ENCODE results near the gene ATP2C2.

Gene ATP2C2

DNA sequence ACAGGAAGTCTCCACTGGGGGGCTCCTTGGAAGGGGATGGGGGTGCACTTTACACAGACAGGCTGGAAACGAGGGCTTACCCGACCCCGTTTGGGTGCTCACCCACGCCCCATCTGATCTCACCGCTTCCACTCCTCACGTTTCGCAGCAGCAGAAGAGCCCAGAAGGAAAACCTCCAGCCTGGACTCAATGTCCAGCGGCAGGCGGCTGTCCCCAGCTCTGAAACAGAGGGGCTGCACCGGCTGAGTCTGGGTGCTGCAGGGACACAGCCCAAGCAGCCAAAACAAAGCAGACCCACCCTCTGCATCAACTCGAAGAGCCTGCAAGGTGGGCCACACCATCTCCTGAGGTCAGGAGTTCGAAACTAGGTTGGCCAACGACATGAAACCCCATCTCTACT is 132.2 kb downstream of the ATP2C2 start:
- H3K4me1 ChIP-seq (ENCODE audit: insufficient read depth, low read length) = peaks cover 5% of the 10 kb centered on the region; the same call in 1 of the 2 replicates
- no peak overlapping the region for H3K27ac ChIP-seq (ENCODE audit: low read length)
- H3K9ac ChIP-seq (ENCODE audit: low read depth, low read length) = no peak overlapping the region
- H3K4me3 ChIP-seq (ENCODE audit: low read length) = no peak overlapping the region
- H3K27me3 ChIP-seq (ENCODE audit: insufficient read depth, low read length) = no peaks in the 10 kb centered on the region
- H3K36me3 ChIP-seq (ENCODE audit: insufficient read depth, low read depth, low read length) = peaks cover 26% of the 10 kb centered on the region
- H3K9me3 ChIP-seq (ENCODE audit: insufficient read depth, low read depth, low read length) = no peaks in the 10 kb centered on the region

DNA sequence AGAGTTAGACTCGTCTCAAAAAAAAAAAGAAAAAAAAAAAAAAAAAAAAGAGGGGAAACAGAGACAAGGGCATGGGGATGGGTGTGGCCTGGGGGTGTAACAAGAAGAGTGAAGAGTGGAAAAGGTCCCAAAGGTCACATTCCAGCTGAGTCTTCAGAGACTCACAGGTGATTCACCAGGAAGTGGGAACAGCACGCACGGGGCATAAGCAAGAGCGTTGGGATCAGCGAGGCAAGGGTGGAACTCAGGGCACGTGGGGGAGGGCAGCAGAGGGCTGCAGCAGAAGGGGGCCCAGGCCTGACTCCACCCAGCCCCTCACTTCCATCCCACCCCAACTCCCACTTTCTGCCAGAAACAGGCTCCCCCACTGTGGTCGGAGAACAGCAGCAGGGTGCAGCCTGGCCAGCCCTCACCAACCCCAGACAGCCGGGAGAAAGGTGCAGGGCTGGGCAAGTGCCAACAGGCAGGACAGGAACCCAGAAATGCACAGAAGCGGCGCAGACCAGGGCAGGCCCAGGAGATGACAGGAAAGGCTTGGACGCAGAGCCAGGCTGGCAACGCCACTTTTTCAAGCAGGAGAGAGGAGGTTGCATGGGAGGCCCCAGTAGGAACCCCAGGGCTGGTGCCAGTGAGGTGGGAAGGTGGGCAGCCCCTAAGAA is 132.9 kb downstream of the ATP2C2 start:
- Histone ChIP-seq H3K4me3 (ENCODE audit: low read length) (no peak overlapping the region), H3K4me1 (ENCODE audit: insufficient read depth, low read length) (peaks cover 5% of the 10 kb centered on the region; the same call in 1 of the 2 replicates), H3K9ac (ENCODE audit: low read depth, low read length) (no peak overlapping the region), H3K27me3 (ENCODE audit: insufficient read depth, low read length) (no peaks in the 10 kb centered on the region), H3K36me3 (ENCODE audit: insufficient read depth, low read depth, low read length) (peaks cover 19% of the 10 kb centered on the region), H3K9me3 (ENCODE audit: insufficient read depth, low read depth, low read length) (no peaks in the 10 kb centered on the region), H3K27ac (ENCODE audit: low read length) (no peak overlapping the region)

DNA sequence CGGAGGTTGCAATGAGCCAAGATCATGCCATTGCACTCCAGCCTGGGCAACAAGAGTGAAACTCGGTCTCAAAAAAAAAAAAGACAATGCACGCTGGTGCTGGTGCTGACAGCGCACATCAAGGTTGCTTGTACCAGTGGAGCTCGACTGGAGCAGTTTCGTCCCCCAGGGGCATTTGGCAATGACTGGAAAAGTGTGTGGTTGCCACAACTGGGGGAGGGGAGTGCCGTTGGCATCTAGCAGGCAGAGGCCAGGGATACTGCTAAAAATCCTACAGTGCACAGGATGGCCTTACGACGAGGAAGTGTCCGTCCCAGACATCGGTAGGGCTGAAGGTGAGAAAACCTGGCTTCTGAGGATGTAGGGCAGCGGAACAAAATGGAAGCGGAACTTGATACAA is 133.7 kb downstream of the ATP2C2 start:
- Histone ChIP-seq H3K9me3 (ENCODE audit: insufficient read depth, low read depth, low read length) (no peaks in the 10 kb centered on the region), H3K9ac (ENCODE audit: low read depth, low read length) (no peak overlapping the region), H3K4me1 (ENCODE audit: insufficient read depth, low read length) (peaks cover 5% of the 10 kb centered on the region; the same call in 1 of the 2 replicates), H3K4me3 (ENCODE audit: low read length) (no peak overlapping the region), H3K27ac (ENCODE audit: low read length) (no peak overlapping the region), H3K27me3 (ENCODE audit: insufficient read depth, low read length) (no peaks in the 10 kb centered on the region), H3K36me3 (ENCODE audit: insufficient read depth, low read depth, low read length) (peaks cover 10% of the 10 kb centered on the region)

- H3K9ac ChIP-seq (ENCODE audit: low read depth, low read length) = no peak overlapping the region
- H3K27ac ChIP-seq (ENCODE audit: low read length) = no peak overlapping the region
- H3K36me3 ChIP-seq (ENCODE audit: insufficient read depth, low read depth, low read length) = peaks cover 5% of the 10 kb centered on the region
These were observed 134.2 kb downstream of the ATP2C2 start for GRCh38 chr16:84502581-84502980.

GRCh38 chr16:84503751-84504395 is 135.5 kb downstream of the ATP2C2 start:
- Histone ChIP-seq H3K27me3 (ENCODE audit: insufficient read depth, low read length) (no peaks in the 10 kb centered on the region), H3K4me3 (ENCODE audit: low read length) (peak overlapping the region; percentile 93), H3K36me3 (ENCODE audit: insufficient read depth, low read depth, low read length) (no peaks in the 10 kb centered on the region), H3K9ac (ENCODE audit: low read depth, low read length) (peak overlapping the region; percentile 80), H3K4me1 (ENCODE audit: insufficient read depth, low read length) (peaks cover 5% of the 10 kb centered on the region; the same call in 1 of the 2 replicates), H3K9me3 (ENCODE audit: insufficient read depth, low read depth, low read length) (no peaks in the 10 kb centered on the region), H3K27ac (ENCODE audit: low read length) (no peak overlapping the region)

More at GRCh38 chr16:84502581-84502980, 134.2 kb downstream of the ATP2C2 start:
- no peaks in the 10 kb centered on the region for H3K27me3 ChIP-seq (ENCODE audit: insufficient read depth, low read length)
- H3K4me1 ChIP-seq (ENCODE audit: insufficient read depth, low read length) = peaks cover 5% of the 10 kb centered on the region; the same call in 1 of the 2 replicates
- no peak overlapping the region for H3K4me3 ChIP-seq (ENCODE audit: low read length)
- H3K9me3 ChIP-seq (ENCODE audit: insufficient read depth, low read depth, low read length) = no peaks in the 10 kb centered on the region

GRCh38 chr16:84504420-84505248 is 136.3 kb downstream of the ATP2C2 start, which contains the start of gene MEAK7:
MEAK7 (minus strand) TSS chr16:84504659; CDS start chr16:84498086, 6,573 bp downstream.
- Histone ChIP-seq H3K4me1 (ENCODE audit: insufficient read depth, low read length) (peaks cover 9% of the 10 kb centered on the region; the same call in 1 of the 2 replicates), H3K4me3 (ENCODE audit: low read length) (peak within 1 kb of the TSS; percentile 93), H3K36me3 (ENCODE audit: insufficient read depth, low read depth, low read length) (no peaks in the 10 kb centered on the region), H3K27me3 (ENCODE audit: insufficient read depth, low read length) (no peaks in the 10 kb centered on the region), H3K9me3 (ENCODE audit: insufficient read depth, low read depth, low read length) (no peaks in the 10 kb centered on the region), H3K9ac (ENCODE audit: low read depth, low read length) (peak within 1 kb of the TSS; percentile 80), H3K27ac (ENCODE audit: low read length) (no peak within 1 kb of the TSS)

DNA sequence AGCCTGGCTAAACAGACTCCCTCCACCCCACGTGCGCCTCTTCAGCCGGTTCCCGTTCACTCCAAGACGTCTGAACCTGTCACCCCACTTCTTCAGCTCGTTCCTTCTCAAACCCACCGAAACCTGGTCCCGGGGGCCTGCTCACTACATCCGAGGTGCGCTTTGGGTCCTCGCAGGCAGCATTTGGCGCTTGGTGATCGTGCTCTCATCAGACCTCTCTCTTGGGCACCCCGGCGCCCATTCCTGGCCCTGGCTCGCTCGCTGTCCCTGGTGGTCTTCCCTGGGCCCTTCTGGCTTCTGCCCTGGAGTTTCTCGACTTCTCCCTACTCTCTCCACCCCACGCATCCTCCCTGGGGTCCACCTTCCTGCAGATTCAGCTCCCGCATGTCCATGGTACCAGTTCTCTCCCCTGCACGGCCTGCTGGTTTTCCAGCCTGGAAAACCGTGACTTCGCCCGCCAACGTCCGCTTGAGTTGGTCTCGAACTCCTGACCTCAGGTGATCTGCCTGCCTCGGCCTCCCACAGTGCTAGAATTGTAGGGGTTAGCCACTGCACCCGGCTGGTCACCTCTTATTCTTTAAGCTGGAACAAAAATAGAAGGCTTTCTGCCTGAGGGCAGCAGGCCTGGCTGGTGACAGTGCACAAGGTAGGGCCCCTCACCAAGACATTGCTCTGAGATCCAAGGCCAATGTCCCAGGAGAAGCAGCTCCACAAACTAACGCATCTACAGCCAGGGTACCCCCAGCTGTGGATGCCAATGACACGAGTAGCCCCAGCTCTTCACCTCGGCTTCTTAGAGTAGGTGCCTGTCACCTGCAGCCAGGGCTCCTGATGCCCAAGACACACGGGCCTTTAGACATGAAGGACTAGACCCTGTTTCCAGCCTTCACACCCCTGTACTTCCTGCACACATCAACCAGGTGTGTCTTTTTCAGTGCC is 137.2 kb downstream of the ATP2C2 start:
- Histone ChIP-seq H3K27me3 (ENCODE audit: insufficient read depth, low read length) (no peaks in the 10 kb centered on the region), H3K4me3 (ENCODE audit: low read length) (peak overlapping the region; percentile 93; the same call in 1 of the 2 replicates), H3K9me3 (ENCODE audit: insufficient read depth, low read depth, low read length) (no peaks in the 10 kb centered on the region), H3K9ac (ENCODE audit: low read depth, low read length) (peak overlapping the region; percentile 58; the same call in 1 of the 2 replicates), H3K4me1 (ENCODE audit: insufficient read depth, low read length) (peaks cover 10% of the 10 kb centered on the region; the same call in 1 of the 2 replicates), H3K27ac (ENCODE audit: low read length) (no peak overlapping the region), H3K36me3 (ENCODE audit: insufficient read depth, low read depth, low read length) (no peaks in the 10 kb centered on the region)

DNA sequence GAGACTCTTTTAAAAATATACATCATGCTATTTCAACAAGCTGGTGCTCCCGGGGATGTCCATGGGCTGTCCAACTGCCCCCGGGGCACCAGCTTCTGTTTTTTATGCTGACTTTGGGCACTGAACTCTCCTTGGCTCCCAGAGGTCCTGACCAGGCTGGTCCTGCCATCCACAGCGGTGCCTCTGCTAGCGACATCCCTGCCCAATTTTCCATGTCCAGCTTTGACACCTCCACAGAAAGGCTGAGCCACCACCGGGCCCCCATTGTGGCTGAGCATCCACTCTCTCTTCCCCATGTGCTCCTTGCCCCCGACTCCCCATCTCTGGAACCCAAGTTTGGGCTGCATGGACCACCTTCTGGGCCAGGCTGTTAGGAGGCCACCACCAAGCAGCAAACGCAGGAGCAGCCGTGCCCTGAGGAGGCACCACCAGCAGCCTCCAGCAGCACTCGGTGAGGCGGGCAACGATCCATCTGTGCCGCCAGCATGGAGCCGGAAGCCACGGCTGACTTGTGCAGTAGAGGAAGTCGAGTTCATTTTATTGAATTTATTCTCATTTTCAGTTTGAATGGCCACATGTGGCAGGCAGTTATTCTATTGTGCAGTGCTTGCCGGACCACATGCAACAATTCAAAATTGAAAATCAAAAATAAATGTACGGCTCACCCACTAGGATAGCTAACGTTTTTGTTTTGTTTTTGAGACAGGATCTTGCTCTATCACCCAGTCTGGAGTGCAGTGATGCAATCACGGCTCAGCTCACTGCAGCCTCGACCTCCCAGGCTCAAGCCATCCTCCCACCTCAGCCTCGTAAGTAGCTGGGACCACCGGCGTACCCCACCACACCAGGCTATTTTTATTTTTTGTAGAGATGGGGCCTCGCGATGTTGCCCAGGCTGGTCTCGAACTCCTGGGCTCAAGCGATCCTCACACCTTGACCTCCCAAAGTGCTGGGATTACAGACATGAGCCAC is 139.0 kb downstream of the ATP2C2 start:
- no peak overlapping the region for H3K27ac ChIP-seq (ENCODE audit: low read length)
- no peaks in the 10 kb centered on the region for H3K36me3 ChIP-seq (ENCODE audit: insufficient read depth, low read depth, low read length)
- H3K4me3 ChIP-seq (ENCODE audit: low read length) = no peak overlapping the region
- H3K27me3 ChIP-seq (ENCODE audit: insufficient read depth, low read length) = no peaks in the 10 kb centered on the region
- H3K9ac ChIP-seq (ENCODE audit: low read depth, low read length) = no peak overlapping the region
- peaks cover 19% of the 10 kb centered on the region; the same call in 1 of the 2 replicates for H3K4me1 ChIP-seq (ENCODE audit: insufficient read depth, low read length)
- H3K9me3 ChIP-seq (ENCODE audit: insufficient read depth, low read depth, low read length) = no peaks in the 10 kb centered on the region

- Histone ChIP-seq H3K9ac (ENCODE audit: low read depth, low read length) (no peak overlapping the region), H3K4me3 (ENCODE audit: low read length) (no peak overlapping the region), H3K9me3 (ENCODE audit: insufficient read depth, low read depth, low read length) (no peaks in the 10 kb centered on the region), H3K36me3 (ENCODE audit: insufficient read depth, low read depth, low read length) (no peaks in the 10 kb centered on the region), H3K4me1 (ENCODE audit: insufficient read depth, low read length) (peaks cover 19% of the 10 kb centered on the region; the same call in 1 of the 2 replicates), H3K27me3 (ENCODE audit: insufficient read depth, low read length) (no peaks in the 10 kb centered on the region), H3K27ac (ENCODE audit: low read length) (no peak overlapping the region)
These were observed 140.2 kb downstream of the ATP2C2 start for GRCh38 chr16:84508502-84508901.

Data from iPS-20b (cell line).